Renal pelvis (tissue), 4 donors: ENCODE measurements around the gene TRAM2. TPM values are rescaled to one million over a fixed set of nuclear protein-coding genes. Genes with fewer than 3 reads are reported as not detected.

Experiments
- DNase-seq: peaks from one replicate; pipeline ENCODE4 v3.0.0-alpha.2; 2013
- polyA plus RNA-seq, 3 donors: library from polyadenylated mRNA; unstranded; fragments of 120-200 nt; gene quantifications; one replicate each; pipeline ENCODE4 v1.2.1, GENCODE V29; 2013; ENCODE audit not compliant: insufficient read length in 3 of 3

TRAM2 gene
- polyA plus RNA-seq, 3 donors = 45.3 to 57.1 (median 50.9) TPM

DNA sequence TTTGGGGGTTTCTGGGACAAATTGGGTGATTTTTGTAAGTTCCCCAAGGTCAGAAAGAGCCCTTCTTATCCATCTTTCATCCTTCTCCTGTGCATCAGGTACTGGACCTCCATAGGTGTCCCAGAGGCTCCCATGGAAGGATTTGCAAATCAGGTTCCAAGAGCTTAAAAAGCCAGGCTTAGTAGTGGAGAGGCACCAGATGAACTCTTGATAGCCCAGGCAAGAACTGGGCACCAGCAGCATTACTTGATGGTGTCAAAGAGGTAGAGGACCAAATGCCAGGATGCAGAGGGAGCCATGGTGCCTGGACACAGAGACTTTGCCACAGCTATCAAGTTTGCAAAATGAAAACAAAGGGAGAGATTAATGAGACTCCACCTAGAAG, 20.9 kb upstream of the TRAM2 start:
- no peak for DNase-seq

- no peak for DNase-seq
Measured at GRCh38 chr6:52596371-52597028, 19.6 kb upstream of the TRAM2 start.

DNA sequence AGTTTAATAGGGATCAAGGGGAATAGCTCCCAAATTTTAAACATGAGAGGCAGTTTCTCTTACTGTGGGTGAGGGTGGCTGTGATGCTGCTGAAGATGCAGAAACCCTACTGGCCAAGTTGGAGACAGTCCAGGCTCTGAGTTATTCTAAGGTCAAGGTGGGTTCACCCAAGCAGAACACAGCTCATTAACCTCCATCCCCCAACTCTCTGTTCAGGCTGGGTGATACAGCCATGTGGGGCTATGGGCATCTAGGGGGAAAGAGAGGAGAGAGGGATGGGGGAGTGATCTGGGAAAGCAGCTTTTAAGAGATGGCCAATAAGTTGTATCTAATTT, 18.9 kb upstream of the TRAM2 start:
- DNase-seq = peak; percentile 61

DNA sequence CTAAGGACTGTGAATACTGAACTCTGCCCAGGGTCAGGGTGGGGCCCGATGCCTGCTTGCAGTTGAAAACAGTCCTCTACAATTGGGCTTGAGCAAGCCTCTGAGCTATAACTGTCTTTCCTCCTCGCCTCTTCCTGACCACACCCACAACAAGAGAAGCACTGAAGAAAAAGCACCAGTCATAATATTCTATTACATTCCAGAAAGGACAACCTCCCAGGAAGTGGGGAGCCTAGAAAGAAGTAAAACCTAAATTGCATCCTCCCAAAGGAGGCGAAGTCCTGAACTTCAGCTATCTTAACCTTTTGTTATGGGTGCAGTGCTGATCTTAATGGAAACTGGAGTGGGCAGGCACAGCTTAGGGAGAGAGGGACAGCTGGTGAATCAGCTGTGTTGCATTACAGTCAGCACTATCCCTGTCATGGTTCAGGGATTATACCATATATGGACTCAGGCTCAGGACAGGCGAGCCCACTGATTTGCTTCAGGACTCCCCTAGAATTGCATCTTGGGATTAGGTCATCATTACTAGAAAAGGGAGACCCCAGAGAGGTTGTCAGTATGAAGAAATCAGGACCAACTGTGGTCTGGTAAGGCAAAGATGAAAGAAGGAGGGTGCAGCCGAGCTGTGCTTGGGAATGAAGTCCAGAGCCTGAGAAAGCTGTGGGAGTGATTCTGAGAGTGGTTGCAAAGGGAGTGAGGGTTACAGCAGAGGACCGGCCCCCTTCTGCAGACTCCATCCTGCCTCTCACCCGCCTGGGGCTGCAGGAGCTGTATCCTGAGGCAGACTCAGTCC, 18.3 kb upstream of the TRAM2 start:
- DNase-seq = peak; percentile 89

- DNase-seq = no peak
Measured at GRCh38 chr6:52594221-52594620, 17.4 kb upstream of the TRAM2 start.

GRCh38 chr6:52591832-52592231, 15.0 kb upstream of the TRAM2 start:
- DNase-seq = no peak

GRCh38 chr6:52590152-52590891, 13.5 kb upstream of the TRAM2 start:
- DNase-seq = no peak

DNA sequence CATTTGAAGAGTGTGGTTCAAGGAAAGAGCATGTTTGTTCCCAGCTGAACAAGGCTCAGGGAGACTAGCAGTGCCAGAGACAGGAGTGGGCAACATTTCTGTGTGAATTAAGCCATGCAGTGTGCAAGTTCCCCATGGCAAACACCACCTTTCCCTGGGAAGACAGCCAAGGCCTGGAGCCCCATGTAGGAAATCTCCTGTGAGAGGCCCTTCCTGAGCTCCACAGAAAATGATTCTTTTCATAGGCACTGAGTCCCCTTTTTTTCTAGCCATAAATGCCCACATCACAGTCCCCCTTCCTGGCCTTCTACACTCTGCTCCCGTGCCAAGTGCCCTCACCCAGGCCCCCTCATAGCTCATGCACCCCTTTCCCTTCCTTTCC, 11.8 kb upstream of the TRAM2 start:
- no peak for DNase-seq

DNA sequence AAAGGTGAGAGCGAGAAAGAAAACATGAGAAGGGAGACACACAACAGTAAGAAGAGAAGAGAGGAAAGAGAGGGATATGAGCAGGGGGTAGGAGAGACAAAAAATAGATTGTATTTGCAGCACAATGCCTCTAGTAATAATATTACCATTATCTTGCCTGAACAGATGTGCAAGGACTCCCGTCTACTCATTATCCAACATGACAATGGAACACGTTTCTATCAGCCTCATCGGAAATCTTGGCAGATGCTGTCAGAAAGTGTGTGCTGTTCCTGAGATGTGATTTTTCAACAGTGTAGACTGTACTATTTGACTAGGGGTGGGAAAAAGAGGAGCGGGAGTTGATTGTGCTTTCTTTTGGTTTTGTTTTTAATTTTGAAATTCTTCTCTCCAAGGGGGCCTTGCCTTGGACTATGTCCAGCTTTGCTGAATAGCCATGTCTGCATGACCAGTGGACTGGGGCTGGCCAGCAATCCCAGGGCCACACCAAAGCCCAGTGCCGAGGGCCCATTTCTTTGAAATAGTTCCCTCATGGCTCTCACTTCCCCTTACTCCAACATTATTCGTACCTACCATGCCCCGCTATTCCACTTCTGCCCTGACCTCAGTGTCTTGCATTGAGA, 11.3 kb upstream of the TRAM2 start:
- no peak for DNase-seq

GRCh38 chr6:52587001-52587400, 10.1 kb upstream of the TRAM2 start:
- no peak for DNase-seq

DNA sequence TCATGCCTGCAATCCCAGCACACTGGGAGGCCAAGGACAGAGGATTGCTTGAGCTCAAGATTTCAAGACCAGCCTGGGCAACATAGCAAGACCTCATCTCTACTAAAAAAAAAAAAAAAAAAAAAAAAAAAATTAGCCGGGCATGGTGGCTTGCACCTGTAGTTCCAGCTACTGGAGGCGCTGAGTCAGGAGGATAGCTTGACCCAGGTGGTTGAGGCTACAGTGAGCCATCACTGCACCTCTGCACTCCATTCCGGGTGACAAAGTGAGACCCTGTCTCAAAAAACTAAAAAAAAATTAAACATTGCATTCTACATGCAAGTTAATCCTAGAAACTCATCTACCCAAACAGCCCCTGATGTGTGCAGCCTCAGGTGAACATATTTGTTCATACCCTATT, 7.3 kb upstream of the TRAM2 start:
- no peak for DNase-seq

- no peak for DNase-seq
Measured at GRCh38 chr6:52582996-52583395, 6.1 kb upstream of the TRAM2 start.

DNA sequence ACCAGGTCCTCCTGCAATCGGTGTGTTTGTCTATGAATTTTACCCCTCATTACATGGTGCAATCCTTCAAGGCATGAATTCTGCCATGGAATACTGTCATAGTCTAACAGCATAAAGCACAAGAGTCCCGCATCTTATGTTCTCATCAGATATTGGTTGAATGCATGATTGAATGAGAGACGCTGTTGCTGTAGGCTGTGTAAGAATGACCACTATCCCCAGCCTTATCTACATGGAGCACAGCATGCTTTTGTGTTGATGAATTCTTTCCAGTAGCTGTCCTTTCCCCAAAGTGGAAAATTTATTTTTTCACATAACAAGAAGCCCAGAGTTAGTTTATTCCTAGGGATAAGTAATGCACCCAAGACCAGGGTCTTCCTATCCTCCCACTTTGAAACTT, 5.6 kb upstream of the TRAM2 start:
- DNase-seq = no peak

- DNase-seq = no peak
Measured at GRCh38 chr6:52580905-52581304, 4.0 kb upstream of the TRAM2 start.

DNA sequence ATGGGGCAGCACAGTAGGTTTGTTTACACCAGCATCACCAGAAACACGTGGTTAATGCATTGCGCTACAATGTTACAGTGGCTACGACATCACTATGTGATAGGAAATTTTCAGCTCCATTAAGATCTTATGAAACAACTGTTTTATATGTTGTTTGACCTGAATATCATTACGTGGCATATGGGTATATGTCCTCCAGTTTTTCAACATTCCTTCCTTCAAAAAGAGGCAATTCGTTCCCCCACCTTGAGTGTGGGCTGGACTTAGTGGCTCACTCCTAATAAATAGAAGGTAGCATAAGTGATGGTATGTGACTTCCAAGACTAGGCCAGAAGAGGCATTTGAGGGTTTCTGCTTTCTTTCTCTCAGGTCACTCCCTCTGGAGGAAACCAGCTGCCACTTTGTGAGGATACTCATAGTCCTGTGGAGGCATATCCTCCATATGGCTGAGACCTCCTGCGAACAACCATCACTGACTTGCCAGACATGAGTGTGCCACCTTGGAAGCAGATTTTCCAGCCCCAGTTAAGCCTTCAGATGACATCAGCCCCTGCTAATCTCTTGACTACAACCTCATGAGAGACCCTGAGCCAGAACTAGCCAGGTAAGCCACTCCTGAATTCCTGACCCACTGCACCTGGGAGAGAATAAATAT, 2.3 kb upstream of the TRAM2 start:
- DNase-seq = no peak

GRCh38 chr6:52577778-52578463, 1.1 kb upstream of the TRAM2 start:
- DNase-seq = no peak

DNA sequence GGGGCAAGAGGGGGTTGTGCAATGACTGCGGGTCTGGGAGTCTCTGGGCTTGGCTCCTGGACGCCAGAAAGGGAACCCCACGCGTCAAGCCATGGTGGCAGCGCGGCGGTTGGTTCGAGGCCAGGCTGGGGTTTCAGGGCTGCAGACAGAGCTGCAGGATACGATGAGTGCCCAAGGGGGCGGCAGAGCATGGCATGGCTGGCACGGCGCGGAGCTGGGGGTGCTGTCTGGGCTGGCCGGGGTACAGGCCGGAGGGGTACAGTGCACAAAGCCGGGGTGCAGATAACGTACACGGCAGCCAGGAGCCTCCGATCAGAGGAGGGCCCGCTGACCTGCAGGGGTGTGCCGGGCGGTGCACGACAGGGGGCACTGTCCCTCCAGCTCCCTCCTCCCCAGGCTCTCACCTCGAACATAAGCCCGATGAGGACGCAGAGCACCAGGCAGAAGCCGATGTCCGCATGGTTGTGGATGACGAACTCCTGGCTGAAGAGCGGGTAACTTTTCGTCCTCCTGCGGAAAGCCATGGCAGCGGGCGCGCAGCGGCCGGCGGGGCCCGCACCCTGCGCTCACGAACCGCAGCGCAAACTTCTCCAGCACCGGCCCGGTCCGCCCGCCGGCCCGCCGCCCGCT, 353 bp downstream of the TRAM2 start:
- DNase-seq = peak; percentile 65

GRCh38 chr6:52576054-52576391, 837 bp downstream of the TRAM2 start:
- no peak for DNase-seq

- no peak for DNase-seq
Measured at GRCh38 chr6:52575502-52575892, 1.4 kb downstream of the TRAM2 start.

GRCh38 chr6:52574709-52575501, 2.0 kb downstream of the TRAM2 start:
- DNase-seq = no peak
